Activated T-cell treated with anti-CD3 and anti-CD28 coated beads, Interleukin-2, amount 50 U/mL, for 72 hours (primary cell): ENCODE measurements around the gene QRICH1. TPM values are rescaled to one million over a fixed set of nuclear protein-coding genes. Genes with fewer than 3 reads are reported as not detected.

ENCODE experiments used
- ATAC-seq, 2 donors: fragments of 150-1000 bp; cut with Tn5 transposase; replicated peaks in 1 of 2; 2 replicates each; pipeline ENCODE4 v1.10.0; 2021; ENCODE audit warnings: moderate library complexity in 2 of 2, mild to moderate bottlenecking in 1 of 2
- DNase-seq, 2 donors: peaks; one replicate each; pipeline ENCODE4 v3.0.0; 2021 to 2022; ENCODE audit warnings: mixed read lengths in 1 of 2
- H3K27ac Mint-ChIP-seq: one replicate; pipeline ENCODE4 v1.8.0; 2022; ENCODE audit warnings: mild to moderate bottlenecking, moderate library complexity, mixed read lengths
- H3K27me3 Mint-ChIP-seq: one replicate; pipeline ENCODE4 v1.8.0; 2022; ENCODE audit warnings: low read depth, mixed read lengths
- H3K36me3 Mint-ChIP-seq, 2 donors: one replicate each; pipeline ENCODE4 v1.8.0; 2022; ENCODE audit warnings: mixed read lengths in 2 of 2, mild to moderate bottlenecking in 1 of 2; ENCODE audit not compliant: insufficient read depth in 2 of 2
- H3K4me1 Mint-ChIP-seq: one replicate; pipeline ENCODE4 v1.8.0; 2022; ENCODE audit warnings: low read depth, mixed read lengths
- H3K4me3 Mint-ChIP-seq, 2 donors: one replicate each; pipeline ENCODE4 v1.8.0; 2022; ENCODE audit warnings: mild to moderate bottlenecking in 2 of 2, mixed read lengths in 2 of 2, moderate library complexity in 2 of 2
- H3K9me3 Mint-ChIP-seq, 2 donors: one replicate each; pipeline ENCODE4 v1.8.0; 2022; ENCODE audit warnings: mixed read lengths in 2 of 2
- total RNA-seq, 2 donors: library from RNA; stranded (reverse); gene quantifications; one replicate each; pipeline ENCODE4 v1.2.3, GENCODE V29; 2022

QRICH1 gene
- total RNA-seq, 2 donors from 2014 or later: 120 to 123 TPM

DNA sequence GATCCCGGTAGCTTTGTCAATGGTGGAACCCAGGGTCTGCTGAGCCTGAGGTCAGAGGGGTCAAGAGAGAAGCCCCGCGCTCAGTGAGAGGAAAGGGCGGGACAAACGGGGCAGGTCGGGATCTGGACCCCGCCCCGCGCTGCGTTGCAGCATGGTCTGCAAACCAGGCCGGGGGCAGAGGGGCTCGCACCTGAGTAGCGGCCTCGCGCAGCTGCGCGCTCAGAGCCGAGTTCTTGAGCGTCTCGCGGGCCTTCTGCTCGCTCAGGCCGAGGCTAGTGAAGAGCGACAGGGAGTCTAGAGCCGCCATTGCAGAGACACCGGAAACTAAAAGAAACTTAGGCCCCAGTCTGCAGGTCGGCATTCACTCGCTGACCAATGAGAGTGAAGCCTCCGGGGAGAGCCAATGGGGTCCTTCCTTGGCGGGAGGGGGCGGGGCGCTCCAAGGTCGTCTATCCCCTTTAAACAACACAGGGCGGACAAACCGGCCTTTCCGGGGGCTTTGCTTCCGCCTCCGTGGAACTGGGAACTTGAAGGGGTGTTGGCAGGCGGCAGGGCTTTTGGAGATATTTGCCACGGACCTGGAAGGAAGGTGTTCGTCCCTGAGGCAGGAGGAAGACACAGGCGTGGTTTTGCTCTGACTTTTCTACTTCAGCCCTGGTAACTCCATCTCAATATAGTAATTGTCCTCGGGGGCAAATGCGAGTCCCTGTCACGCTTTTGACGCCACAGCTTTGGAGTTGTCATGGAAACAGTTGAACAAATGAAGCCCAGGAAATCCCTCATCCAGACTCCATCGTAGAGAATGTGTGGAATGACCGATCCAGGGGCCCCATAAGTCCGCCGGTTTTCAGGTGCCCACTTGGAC is 10.8 kb upstream of the QRICH1 start, which contains the start of gene QARS1:
QARS1 (minus strand) TSS at position 331 of the 865 bp plus-strand sequence; CDS start at position 307, 24 bp downstream.
- Mint-ChIP-seq H3K27me3 (no peaks in the 10 kb centered on the region), H3K4me3 (peak within 1 kb of the TSS; percentile 94 to 97), H3K9me3 (no peaks in the 10 kb centered on the region), H3K4me1 (peaks cover 35% of the 10 kb centered on the region), H3K36me3 (peaks cover 8 to 11% of the 10 kb centered on the region in 2 donors), H3K27ac (peak within 1 kb of the TSS; percentile 92)
- peak; percentile 91 to 93 for DNase-seq
- peak; percentile 98 for ATAC-seq

DNA sequence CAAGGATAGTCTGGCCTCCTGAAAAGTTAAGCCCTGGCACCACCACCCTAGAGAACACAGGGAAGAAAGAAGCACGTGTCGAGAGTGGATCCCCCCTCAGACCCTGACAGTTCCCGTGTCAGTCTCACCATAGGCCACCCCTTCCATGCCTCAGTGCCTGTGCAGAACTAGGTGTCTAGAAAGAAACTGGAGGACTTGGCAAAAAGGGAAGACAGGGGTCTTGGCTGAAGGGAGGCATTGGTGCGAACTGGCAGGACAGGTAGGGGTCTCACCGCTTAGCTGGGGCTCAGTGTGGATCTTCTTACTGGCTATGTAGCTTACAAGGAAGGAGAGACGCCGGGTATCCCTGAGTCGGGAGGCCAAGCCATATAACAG is 10.2 kb upstream of the QRICH1 start:
- Mint-ChIP-seq H3K36me3 (peaks cover 10 to 11% of the 10 kb centered on the region in 2 donors), H3K9me3 (no peaks in the 10 kb centered on the region), H3K27me3 (no peaks in the 10 kb centered on the region), H3K27ac (peak overlapping the region; percentile 81), H3K4me3 (peak overlapping the region; percentile 94 to 97), H3K4me1 (peaks cover 35% of the 10 kb centered on the region)
- no peak for ATAC-seq
- no peak for DNase-seq

DNA sequence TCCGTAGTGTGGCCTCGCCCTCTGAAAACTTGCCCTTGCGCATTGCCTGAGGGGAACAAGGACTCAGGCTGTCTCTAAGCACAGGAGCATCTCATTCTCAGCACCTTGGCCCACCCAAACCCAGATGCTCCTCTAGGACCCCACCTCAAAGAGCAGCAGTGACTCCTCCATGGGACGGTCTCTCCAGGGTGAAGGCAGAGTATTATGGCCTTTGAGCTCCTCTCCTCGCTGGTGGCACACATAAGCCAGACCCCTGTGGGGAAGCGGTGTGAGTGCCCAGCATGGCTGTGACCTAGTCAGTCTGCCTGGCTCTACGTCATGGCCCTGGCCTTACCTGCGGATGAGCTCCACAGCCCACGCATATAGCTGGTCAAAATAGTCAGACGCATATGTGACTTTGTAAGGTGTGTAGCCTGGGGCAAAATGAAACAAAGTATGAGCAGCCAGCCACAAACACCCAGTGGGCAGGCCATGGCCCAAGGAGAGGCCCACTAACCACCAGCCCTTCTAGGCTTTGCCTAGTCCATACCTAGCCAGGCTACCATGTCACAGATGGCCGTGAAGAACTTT is 6.3 kb upstream of the QRICH1 start:
- H3K36me3 Mint-ChIP-seq: peaks cover 11 to 13% of the 10 kb centered on the region in 2 donors
- H3K27ac Mint-ChIP-seq: no peak overlapping the region
- H3K27me3 Mint-ChIP-seq: no peaks in the 10 kb centered on the region
- DNase-seq (no peak), ATAC-seq (no peak)
- H3K4me1 Mint-ChIP-seq: peaks cover 27% of the 10 kb centered on the region
- no peak overlapping the region for H3K4me3 Mint-ChIP-seq
- no peaks in the 10 kb centered on the region for H3K9me3 Mint-ChIP-seq

DNA sequence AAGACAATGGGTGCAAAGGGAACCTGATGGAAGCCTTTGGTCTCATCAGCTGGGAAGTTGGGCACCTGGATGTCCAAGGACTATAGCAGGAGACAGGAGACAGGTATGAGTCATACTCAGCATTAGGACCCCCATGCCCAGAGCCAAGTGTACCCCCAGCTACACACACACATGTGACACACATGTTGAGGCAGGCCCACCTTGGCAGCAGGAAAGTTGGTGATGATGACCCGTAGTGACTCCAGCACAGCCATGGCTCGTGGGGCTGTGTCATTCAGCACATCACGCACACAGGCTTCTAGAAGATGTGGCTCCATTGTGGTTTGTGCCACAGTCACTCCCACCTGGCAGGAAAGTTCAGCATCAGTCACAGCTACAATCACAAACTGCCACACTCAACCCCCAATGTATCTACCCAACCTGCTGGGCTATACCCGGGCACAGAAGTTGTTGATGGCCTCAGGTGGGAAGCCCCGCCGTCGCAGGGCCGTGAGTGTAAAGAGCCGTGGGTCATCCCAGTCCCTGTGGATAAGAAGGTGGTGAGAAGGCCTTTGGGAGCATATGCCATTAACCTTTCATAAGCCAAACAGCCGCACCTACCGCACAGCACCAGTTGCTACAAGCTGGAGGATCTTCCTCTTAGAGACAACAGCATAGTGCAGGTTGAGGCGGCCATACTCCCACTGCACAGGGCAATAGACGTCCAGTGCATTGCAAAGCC is 5.2 kb upstream of the QRICH1 start:
- Mint-ChIP-seq H3K27ac (no peak overlapping the region), H3K9me3 (no peaks in the 10 kb centered on the region), H3K27me3 (no peaks in the 10 kb centered on the region), H3K4me1 (peaks cover 28% of the 10 kb centered on the region), H3K36me3 (peaks cover 10 to 13% of the 10 kb centered on the region in 2 donors), H3K4me3 (no peak overlapping the region)
- ATAC-seq: no peak
- DNase-seq: no peak

DNA sequence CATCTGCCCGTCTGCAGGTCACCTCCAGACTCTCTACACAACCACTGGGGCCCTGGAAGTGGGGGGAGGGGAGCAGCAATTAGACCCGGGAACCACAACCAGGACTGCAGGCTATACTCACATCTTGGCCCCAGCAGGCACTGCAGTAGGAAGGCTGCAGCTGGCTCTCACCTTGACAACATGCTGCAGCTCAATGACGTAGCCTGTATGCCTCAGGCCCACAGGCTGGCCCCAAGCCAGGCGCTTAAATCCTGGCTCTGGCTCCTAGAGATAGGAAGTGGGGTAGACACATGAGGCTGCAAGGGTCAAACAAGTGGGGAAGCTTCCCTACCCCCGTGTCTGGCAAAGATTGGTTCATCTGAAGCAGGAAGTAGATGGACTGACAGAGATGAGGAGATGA is 4.6 kb upstream of the QRICH1 start:
- H3K36me3 Mint-ChIP-seq: peaks cover 10 to 13% of the 10 kb centered on the region in 2 donors
- H3K9me3 Mint-ChIP-seq: no peaks in the 10 kb centered on the region
- H3K27ac Mint-ChIP-seq: peak overlapping the region; percentile 15
- no peak overlapping the region for H3K4me3 Mint-ChIP-seq
- no peaks in the 10 kb centered on the region for H3K27me3 Mint-ChIP-seq
- peaks cover 21% of the 10 kb centered on the region for H3K4me1 Mint-ChIP-seq
- DNase-seq: no peak
- no peak for ATAC-seq

DNA sequence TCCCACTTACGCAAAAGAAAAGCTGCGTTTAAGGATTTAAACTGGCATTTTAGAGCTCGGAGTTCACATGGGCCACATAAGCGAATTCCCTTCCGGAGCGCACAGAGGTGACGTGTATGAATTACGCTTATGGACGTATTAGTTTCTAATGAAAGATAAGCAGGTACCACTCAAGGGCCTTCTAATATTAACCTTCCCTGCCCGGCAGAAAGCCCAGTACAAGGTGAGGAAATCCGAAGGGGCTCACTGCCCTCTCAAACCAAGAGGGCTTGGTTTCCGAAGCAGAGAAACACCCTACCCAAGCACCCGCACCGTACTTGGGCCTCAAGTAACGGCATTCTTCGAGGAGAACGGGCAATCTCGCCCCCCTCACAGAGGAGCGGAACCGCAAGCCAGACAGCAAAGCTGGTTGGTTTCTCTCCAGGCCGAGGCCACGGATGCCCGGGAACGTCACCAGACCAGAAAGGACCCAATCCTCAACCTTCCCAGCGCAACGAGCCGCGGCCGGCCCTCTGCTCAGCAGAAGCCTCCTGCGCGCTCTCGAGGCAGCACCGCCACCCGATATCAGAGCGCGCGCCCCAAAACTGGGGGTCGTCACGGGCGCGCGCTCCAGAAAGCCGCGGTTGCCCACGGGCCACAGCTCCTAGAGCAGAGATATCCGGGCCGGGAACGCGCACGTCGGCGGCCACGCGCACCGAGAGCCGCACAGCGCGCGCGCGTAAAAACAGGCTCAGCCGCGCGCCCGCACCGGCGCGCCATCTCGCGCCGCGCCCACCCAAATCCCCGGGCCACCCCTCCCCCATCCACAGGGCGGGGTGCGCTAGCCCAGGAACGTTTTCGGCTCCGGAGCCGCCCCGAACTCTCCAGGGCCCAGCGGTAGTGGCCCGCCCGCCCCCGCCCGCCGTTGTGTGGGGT is 676 bp downstream of the QRICH1 start:
- Mint-ChIP-seq H3K9me3 (no peaks in the 10 kb centered on the region), H3K27ac (peak overlapping the region; percentile 93), H3K4me1 (peaks cover 45% of the 10 kb centered on the region), H3K27me3 (no peaks in the 10 kb centered on the region), H3K4me3 (peak overlapping the region; percentile 91 to 95), H3K36me3 (peaks cover 1 to 14% of the 10 kb centered on the region in 2 donors)
- DNase-seq: peak; percentile 85 to 86
- ATAC-seq: peak; percentile 48 to 53

DNA sequence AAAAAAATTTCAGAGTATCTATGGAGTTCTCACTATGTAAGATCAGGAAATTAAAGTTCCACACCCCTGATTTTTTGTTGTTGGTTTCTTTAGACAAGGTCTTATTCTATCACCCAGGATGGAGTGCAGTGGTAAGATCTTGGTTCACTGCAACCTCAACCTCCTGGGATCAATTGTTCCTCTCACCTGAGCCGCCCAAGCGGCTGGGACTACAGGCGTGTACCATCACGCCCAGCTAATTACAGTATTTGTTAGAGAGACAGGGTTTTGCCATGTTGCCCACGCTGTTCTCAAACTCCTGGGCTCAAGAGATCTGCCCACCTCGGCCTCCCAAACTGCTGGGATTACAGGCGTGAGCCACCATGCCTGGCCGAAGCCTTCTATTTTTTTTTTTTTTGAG is 12.4 kb downstream of the QRICH1 start:
- Mint-ChIP-seq H3K4me1 (no peaks in the 10 kb centered on the region), H3K9me3 (no peaks in the 10 kb centered on the region), H3K36me3 (peaks cover 2 to 5% of the 10 kb centered on the region in 2 donors), H3K27me3 (no peaks in the 10 kb centered on the region), H3K4me3 (no peak overlapping the region), H3K27ac (no peak overlapping the region)
- no peak for ATAC-seq
- no peak for DNase-seq

DNA sequence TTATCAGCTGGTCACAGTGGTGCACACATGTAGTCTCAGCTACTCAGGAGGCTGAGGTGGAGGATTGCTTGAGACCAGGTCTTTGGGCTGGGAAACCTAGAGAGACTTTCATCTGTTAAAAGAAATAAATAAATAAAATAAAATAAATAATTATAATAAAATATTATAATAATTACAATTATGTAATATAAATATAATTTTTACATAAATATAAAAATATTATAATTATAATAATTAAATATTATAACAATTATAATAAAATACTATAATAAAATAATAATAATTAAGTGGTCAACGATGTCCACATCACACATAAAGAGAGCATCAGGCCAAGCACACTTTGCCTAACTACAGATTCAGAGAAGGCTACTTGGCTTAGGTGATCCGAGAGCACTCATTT is 14.6 kb downstream of the QRICH1 start:
- Mint-ChIP-seq H3K27me3 (no peaks in the 10 kb centered on the region), H3K4me1 (no peaks in the 10 kb centered on the region), H3K36me3 (peaks cover 4 to 9% of the 10 kb centered on the region in 2 donors), H3K27ac (no peak overlapping the region), H3K9me3 (no peaks in the 10 kb centered on the region), H3K4me3 (no peak overlapping the region)
- DNase-seq (no peak), ATAC-seq (no peak)

DNA sequence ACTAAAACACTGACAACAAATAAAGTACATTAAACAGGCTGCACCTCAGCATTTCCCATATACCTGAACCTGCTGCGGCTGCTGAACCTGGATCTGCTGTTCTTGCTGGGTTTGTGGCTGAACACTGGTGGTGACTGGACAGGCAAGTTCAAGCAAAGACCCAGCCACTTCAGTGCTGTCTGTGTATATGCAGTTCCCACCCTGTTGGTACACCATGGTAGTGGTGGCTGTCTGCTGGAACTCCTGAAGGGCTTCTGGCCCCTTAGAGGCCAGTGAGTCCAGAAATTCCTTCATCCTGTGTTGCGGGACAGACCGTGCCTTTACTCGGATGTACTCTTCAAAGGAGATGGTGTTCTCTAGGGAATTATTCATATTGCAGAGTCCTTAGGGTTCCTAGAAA is 17.2 kb downstream of the QRICH1 start:
- H3K27me3 Mint-ChIP-seq: no peaks in the 10 kb centered on the region
- DNase-seq (no peak), ATAC-seq (no peak)
- no peak overlapping the region for H3K27ac Mint-ChIP-seq
- H3K36me3 Mint-ChIP-seq: peaks cover 5 to 22% of the 10 kb centered on the region in 2 donors
- H3K9me3 Mint-ChIP-seq: no peaks in the 10 kb centered on the region
- no peaks in the 10 kb centered on the region for H3K4me1 Mint-ChIP-seq
- no peak overlapping the region for H3K4me3 Mint-ChIP-seq

DNA sequence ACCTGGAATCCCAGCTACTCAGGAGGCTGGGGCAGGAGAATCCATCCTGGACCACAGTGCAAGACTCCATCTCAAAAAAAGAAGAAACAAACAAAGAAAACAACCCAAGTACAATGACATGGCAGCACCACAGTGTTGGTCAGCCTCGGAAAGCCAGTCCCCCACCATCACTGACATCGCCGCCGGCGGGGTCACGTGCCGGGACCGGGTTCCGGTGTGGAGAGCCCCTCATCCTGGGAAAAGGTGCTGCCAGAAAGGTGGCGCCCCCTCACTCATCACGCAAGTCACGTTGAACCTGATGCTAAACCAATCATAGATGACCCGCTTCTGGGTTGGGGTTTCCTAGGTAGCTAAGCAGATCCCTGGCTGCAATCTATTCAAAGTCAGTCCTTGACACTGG is 17.8 kb downstream of the QRICH1 start:
- ATAC-seq: no peak
- peaks cover 5 to 22% of the 10 kb centered on the region in 2 donors for H3K36me3 Mint-ChIP-seq
- H3K27me3 Mint-ChIP-seq: no peaks in the 10 kb centered on the region
- H3K27ac Mint-ChIP-seq: no peak overlapping the region
- H3K4me1 Mint-ChIP-seq: no peaks in the 10 kb centered on the region
- no peak for DNase-seq
- no peaks in the 10 kb centered on the region for H3K9me3 Mint-ChIP-seq
- no peak overlapping the region for H3K4me3 Mint-ChIP-seq

DNA sequence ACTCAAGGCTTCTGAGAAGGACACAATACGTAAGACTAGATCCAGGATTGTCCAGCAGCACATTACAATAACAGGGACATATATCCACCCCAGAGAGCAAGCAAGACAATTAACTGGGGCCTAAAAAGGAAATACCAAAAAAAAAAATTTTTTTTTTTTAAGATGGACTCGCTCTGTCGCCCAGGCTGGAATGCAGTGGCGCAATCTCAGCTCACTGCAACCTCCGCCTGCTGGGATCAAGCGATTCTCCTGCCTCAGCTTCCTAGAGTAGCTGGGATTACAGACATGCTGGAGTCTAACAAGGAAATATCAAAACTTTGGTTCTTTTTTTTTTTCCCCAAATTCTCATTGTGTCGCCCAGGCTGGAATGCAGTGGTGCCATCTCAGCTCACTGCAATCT is 35.9 kb downstream of the QRICH1 start:
- no peaks in the 10 kb centered on the region for H3K27me3 Mint-ChIP-seq
- no peak for ATAC-seq
- H3K9me3 Mint-ChIP-seq: no peaks in the 10 kb centered on the region
- no peaks in the 10 kb centered on the region for H3K4me1 Mint-ChIP-seq
- no peak for DNase-seq
- no peak overlapping the region for H3K4me3 Mint-ChIP-seq
- H3K36me3 Mint-ChIP-seq: peaks cover 4 to 19% of the 10 kb centered on the region in 2 donors
- no peak overlapping the region for H3K27ac Mint-ChIP-seq

DNA sequence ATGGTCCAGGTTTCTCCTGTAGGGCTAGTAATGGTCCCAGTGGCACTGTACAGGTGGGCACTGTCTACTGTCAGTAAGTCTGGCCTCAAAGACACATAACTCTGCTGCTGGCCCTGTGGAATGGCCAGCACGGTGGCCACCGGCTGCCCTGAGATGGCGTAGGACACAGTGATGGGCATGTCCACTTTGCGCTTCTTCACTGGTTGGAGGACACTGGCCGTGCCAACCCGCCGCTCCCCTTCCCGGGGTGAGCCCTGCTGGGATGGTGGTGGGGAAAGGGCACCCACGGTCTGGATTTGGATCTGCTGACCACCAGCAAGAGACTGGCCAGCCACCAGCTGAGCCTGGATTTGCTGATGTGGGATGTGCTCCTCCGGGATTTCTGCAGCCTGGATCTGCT is 36.6 kb downstream of the QRICH1 start:
- Mint-ChIP-seq H3K36me3 (peaks cover 7 to 20% of the 10 kb centered on the region in 2 donors), H3K27me3 (no peaks in the 10 kb centered on the region), H3K4me3 (no peak overlapping the region), H3K27ac (no peak overlapping the region), H3K4me1 (no peaks in the 10 kb centered on the region), H3K9me3 (no peaks in the 10 kb centered on the region)
- DNase-seq (no peak), ATAC-seq (no peak)
